Testis (tissue), 3 donors: ENCODE data around the gene TMEM260. TPM values are rescaled to one million over a fixed set of nuclear protein-coding genes. Genes with fewer than 3 reads are reported as not detected.
"Not testable (repeated sequence)": the region's sequence is repeated elsewhere in the genome, so short reads cannot be mapped to it uniquely, and the experiment has no call there.

ENCODE experiments used
- DNase-seq: peaks from one replicate; pipeline ENCODE4 v3.0.0-alpha.2; 2019
- H3K27ac ChIP-seq, 2 donors: fragments of 200-600 bp; sonication (generic); one replicate each; pipeline ENCODE4 v1.5.1; 2019
- H3K27me3 ChIP-seq: fragments of 200-600 bp; sonication (generic); one replicate; pipeline ENCODE4 v1.5.1; 2019
- H3K36me3 ChIP-seq: fragments of 200-600 bp; sonication (generic); one replicate; pipeline ENCODE4 v1.5.1; 2017; ENCODE audit warnings: low read depth; ENCODE audit errors: missing control alignments
- H3K4me1 ChIP-seq: fragments of 200-600 bp; sonication (generic); one replicate; pipeline ENCODE4 v1.5.1; 2019
- H3K4me3 ChIP-seq, 2 donors: fragments of 200-600 bp; sonication (generic); one replicate each; pipeline ENCODE4 v1.5.1; 2017 to 2019
- H3K9me3 ChIP-seq: fragments of 200-600 bp; sonication (generic); one replicate; pipeline ENCODE4 v1.5.1; 2017
- CTCF ChIP-seq, 3 experiments: fragments of 450-650 bp in 2 of 3; fragments of 200-600 bp in 1 of 3; sonication (generic) in 1 of 3; IDR thresholded peaks; one replicate each; pipeline ENCODE4 v1.5.1; 2016 to 2019; ENCODE audit warnings: antibody characterized with exemption in 3 of 3, mild to moderate bottlenecking in 2 of 3, moderate library complexity in 1 of 3
- POLR2A ChIP-seq: fragments of 450-650 bp; IDR thresholded peaks from one replicate; pipeline ENCODE4 v1.6.1; 2017; ENCODE audit warnings: antibody characterized with exemption, mild to moderate bottlenecking, moderate library complexity
- WGBS, 2 donors: methylation state at CpG; one replicate each; pipeline ENCODE4 v1.1.5; 2018; 5-methylcytosine and 5-hydroxymethylcytosine counted together
- intact Hi-C: fragments of 100-400 bp; cut with DNase I; formaldehyde crosslinking; loops from one replicate; pipeline ENCODE4 v1.15.1; 2023; ENCODE audit warnings: low total_unique reads
- polyA plus RNA-seq: library from polyadenylated mRNA; stranded (reverse); fragments of 350-450 nt; fragmentation: Illumina TruSeq; extraction: RNeasy Lipid Tissue Mini Kit (QIAGEN cat#74804); gene quantifications from one replicate; pipeline ENCODE4 v1.2.3, GENCODE V29; 2014; ENCODE audit warnings: low read depth, low replicate concordance; ENCODE audit not compliant: insufficient read depth
- total RNA-seq, 2 donors: library from RNA; depleted of rRNA; stranded (reverse); fragments of >200 nt; gene quantifications; one replicate each; pipeline ENCODE4 v1.2.3, GENCODE V29; 2016

Gene TMEM260
- total and polyA plus RNA-seq, 3 donors from 2014 or later, result 13.5 to 32.0 (median 30.7) TPM

GRCh38 chr14:56608689-56609088 lies 29.1 kb downstream of the TMEM260 start:
- no peaks in the 10 kb centered on the region for H3K4me1 ChIP-seq
- DNase-seq, result no peak
- no peaks in the 10 kb centered on the region for H3K9me3 ChIP-seq
- intact Hi-C loops, result no loop called here
- H3K36me3 ChIP-seq, result no peaks in the 10 kb centered on the region
- H3K27ac ChIP-seq, result no peak overlapping the region
- no peak overlapping the region for H3K4me3 ChIP-seq
- TF ChIP-seq POLR2A, result no peak
- no peak for TF ChIP-seq CTCF (IDR thresholded peaks at IDR 0.05)
- WGBS, 2 donors, result 90 to 95% methylated on average over 2 of the region's 2 CpGs
- no peaks in the 10 kb centered on the region for H3K27me3 ChIP-seq

- H3K4me3 ChIP-seq, H3K4me1 ChIP-seq, H3K27ac ChIP-seq, H3K9me3 ChIP-seq, DNase-seq, H3K36me3 ChIP-seq, intact Hi-C loops, H3K27me3 ChIP-seq: not testable (repeated sequence)
- WGBS, 2 donors, result 79 to 86% methylated on average over 2 of the region's 2 CpGs
These were observed 32.1 kb downstream of the TMEM260 start for GRCh38 chr14:56611663-56612062.

GRCh38 chr14:56617084-56617483 lies 37.5 kb downstream of the TMEM260 start:
- H3K4me3 ChIP-seq, result no peak overlapping the region
- TF ChIP-seq CTCF (IDR thresholded peaks at IDR 0.05) (no peak), POLR2A (no peak)
- H3K27me3 ChIP-seq, result no peaks in the 10 kb centered on the region
- intact Hi-C loops, result no loop called here
- DNase-seq, result no peak
- H3K4me1 ChIP-seq, result no peaks in the 10 kb centered on the region
- no peaks in the 10 kb centered on the region for H3K9me3 ChIP-seq
- H3K36me3 ChIP-seq, result no peaks in the 10 kb centered on the region
- H3K27ac ChIP-seq, result no peak overlapping the region

- no peak overlapping the region for H3K27ac ChIP-seq
- no peaks in the 10 kb centered on the region for H3K27me3 ChIP-seq
- no peaks in the 10 kb centered on the region for H3K36me3 ChIP-seq
- WGBS, 2 donors, result 93 to 96% methylated on average over 3 of the region's 3 CpGs
- TF ChIP-seq CTCF (IDR thresholded peaks at IDR 0.05) (no peak), POLR2A (no peak)
- DNase-seq, result no peak
- no peak overlapping the region for H3K4me3 ChIP-seq
- intact Hi-C loops, result no loop called here
- no peaks in the 10 kb centered on the region for H3K9me3 ChIP-seq
- H3K4me1 ChIP-seq, result no peaks in the 10 kb centered on the region
These were observed 51.1 kb downstream of the TMEM260 start for GRCh38 chr14:56630707-56631106.

- Histone ChIP-seq H3K27ac (no peak overlapping the region), H3K27me3 (no peaks in the 10 kb centered on the region), H3K4me3 (no peak overlapping the region), H3K9me3 (no peaks in the 10 kb centered on the region), H3K4me1 (no peaks in the 10 kb centered on the region), H3K36me3 (no peaks in the 10 kb centered on the region)
- no peak for DNase-seq
- TF ChIP-seq CTCF (IDR thresholded peaks at IDR 0.05), result no peak
- TF ChIP-seq POLR2A, result no peak
- intact Hi-C loops, result no loop called here
- 65 to 89% methylated on average over 2 of the region's 2 CpGs for WGBS, 2 donors
These were observed 52.6 kb downstream of the TMEM260 start for GRCh38 chr14:56632195-56632594.
